GM19025 (cell line): ENCODE measurements around the gene ACAD8.
"Not testable (repeated sequence)": the region's sequence is repeated elsewhere in the genome, so short reads cannot be mapped to it uniquely, and the experiment has no call there.

Experiments used
- ATAC-seq: cut with Tn5 transposase; IDR thresholded peaks from one replicate; pipeline ENCODE4 v1.9.1; 2021; ENCODE audit warnings: mild to moderate bottlenecking, low read depth, moderate library complexity; ENCODE audit not compliant: unreplicated experiment

The ACAD8 gene

DNA sequence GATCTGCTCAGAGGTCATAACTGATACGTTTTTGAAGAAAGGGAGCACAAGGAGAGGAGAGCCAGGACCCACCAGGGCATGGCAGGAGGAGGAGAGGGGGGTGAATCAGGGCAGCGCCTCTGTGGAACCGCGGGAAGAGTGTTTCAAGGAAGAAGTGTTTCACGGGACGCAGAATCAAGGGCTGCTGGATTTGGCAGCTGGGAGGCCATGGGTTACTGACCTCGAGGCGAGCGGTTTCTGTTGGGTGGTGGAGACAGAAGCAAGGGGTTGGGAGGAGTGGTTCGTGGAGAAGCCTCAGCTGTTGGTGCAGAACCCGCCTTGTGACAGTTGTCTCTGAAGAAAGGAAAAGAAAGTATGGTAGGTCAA is 15.8 kb upstream of the ACAD8 start:
- ATAC-seq = no peak

DNA sequence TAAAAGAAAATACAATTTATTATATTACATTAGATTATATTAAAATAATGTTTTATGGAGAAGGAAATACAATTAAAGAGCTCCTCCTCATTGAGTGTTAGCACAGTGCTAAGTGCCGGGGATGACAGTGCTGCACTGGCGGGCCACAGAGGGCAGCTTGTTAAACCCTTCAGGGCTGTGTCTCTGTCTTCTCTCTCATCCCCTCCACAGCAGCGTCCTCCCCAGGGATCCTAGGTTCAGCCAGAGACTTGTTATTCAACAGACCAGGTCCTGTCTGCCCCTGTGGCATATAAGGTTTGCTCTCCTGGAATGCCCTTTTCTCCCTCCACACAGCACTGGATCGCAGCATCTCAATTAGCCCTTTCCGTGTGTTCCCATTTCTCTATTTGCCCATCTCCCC is 14.4 kb upstream of the ACAD8 start:
- no peak for ATAC-seq

DNA sequence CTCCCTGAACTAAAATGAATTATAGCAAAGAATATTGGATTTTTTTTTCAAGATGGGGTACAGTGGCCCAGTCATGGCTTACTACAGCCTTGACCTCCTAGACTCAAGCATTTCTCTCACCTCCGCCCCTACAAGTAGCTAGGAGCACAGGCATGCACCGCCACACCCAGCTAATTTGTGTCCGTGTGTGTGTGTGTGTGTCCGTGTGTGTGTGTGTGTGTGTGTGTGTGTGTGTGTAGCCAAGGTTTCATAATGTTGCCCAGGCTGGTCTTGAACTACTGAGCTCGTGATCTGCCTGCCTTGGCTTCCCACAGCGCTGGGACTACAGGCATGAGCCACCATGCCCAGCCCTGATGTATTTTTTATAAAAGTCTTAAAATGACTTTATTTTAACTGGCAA is 12.8 kb upstream of the ACAD8 start:
- no peak for ATAC-seq

DNA sequence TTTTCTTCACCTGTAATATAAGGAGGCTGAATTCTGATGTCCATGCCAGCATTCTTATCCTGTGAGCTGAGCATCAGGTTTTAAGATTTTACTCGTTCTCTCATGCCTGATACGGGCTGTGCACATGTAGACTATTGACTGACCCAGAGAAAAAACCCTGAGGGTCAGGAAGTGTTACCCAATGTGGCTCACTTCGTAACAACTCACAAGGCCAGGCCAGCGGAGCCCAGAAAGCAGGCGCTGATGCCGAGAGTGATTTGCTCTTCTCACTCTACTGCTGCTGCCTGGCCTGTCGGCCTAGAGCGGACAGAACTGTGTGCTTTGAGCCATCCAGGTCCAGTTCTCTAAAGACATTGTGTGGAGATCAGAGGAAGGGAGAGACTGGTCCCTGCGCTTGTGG is 11.0 kb upstream of the ACAD8 start:
- no peak for ATAC-seq

DNA sequence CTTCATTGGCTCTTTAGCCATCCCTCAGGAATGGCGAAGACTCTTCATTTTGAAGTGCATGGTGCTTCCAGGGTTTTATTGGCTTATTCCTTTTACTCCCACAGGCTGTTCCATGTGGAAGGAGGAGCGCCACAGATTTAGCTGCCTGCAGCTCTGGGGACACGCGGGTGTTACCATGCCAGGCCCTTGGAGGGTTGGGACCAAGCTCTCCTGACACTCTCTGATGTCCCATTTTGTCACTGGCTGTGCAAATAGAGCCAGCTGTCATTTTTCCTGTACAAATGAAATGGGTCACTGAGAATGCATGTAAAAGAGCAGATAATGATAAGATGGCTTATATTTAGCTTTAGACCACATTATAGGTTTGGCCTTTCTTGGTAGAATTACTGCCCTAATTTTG is 9.5 kb upstream of the ACAD8 start:
- no peak for ATAC-seq

DNA sequence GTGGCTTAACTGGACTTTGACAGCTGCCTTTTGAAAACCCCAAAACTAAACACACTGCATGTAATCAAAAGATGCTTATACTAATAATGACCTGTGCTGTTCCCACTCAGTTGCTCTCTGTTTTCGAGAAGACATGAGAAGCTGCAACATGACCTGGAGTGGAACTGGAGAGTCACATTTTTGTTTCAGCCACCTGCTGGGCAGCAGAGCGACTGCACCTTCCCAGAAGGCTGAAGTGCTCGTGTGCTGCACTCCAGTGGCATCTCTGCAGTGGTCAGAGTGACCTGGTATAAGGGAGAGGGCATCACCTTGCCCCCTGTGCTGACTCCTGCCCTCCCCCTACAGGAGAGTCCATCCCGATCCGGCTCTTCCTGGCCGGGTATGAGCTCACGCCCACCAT is 8.8 kb upstream of the ACAD8 start:
- ATAC-seq = peak; percentile 69

DNA sequence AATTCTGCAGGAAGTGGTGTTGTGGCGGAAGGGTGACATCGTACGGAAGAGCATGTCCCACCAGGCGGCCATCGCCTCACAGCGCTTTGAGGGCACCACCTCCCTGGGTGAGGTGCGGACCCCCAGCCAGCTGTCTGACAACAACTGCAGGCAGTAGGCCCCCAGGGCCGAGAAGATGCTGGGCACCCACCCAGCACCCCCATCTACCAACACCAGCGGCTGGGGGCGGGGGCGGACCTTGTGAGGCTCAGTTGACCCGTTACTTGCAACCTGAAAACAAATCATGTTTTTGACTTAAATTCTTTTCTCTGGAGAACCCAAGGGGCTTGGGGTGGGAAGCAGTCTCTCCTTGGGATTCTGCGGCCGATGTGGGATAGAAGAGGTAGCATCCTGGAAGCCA is 7.9 kb upstream of the ACAD8 start:
- no peak for ATAC-seq

DNA sequence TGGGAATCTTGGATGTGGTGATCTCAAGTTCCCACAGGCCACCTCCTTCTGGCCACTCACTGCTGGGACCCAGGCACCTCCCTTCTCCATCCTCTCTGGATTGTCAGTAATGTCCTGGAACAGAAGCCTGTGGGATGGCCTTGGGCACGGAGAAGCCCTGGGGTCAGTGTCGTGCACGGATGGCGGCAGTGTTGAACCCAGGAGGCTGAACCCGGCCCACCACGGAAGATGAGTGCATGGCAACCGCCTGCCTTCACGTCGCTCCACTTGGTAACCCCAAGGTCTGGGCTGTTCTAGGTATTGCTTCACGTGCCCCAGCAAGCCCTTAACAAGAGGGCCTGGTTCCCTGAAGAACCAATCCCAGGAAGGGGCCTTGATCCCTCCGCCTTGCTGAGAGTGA is 7.3 kb upstream of the ACAD8 start:
- no peak for ATAC-seq

DNA sequence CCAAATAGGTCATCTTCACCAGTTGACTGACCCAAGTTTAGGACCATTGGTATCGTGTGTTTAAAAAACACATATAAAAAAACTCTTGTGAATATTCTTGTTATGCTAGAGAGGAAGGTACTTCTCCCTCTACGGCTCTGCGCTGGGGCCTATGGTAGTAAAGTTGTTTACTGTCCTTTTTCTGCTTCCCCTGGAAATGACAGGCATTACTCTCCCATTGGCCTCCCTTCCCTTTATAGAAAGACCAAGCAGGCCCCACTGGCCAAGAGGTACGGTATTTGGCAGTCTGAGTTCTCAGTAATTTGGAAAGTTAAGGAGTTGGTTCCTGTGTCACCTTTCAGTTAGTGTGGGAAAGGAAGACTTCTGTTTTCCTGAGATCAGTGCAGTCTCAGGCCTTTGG is 6.7 kb upstream of the ACAD8 start:
- ATAC-seq = no peak

DNA sequence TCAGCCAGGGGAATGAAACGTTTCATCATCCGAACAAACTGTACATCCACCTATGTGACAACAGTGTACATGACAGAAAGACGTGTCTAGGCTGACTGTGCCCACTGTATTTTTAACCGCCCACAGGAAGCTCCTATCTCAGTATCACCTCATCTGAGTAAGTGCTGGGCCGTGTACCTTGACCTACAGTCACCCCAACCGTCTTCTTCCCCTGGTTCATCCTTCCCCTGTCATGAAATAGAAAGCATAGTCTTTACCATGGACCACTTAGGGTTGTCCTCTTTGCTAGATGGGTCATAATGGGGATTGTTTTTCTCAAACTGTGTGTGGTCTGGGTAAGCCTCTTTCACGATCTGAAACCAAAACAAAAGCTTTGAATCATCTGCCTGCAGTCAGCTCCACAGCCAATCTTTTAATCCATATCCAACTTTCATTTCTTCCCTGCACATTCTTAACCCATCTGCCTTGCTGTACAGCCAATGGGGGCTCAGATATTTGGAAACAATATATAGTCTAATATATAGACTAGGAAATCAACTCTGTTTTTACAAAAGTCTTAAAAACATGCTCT is 4.4 kb upstream of the ACAD8 start:
- ATAC-seq = no peak

DNA sequence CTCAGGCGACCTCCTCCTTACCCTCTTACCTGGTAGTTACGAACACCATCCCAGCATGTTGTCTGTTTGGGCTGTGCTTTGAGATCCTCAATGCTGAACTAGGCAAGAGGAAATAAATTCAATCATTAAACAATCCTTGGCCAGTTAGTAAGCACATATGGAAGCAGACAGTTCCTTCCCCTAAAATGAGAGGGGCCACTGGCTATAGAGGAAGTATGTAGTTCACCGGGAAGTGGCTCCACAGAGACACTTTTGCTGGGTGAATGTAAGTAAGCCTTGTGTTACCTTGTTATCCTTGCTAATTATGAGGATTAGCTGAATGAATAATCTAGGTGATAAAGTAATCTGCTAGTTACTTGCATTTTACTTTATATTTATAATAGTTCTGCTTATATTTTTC is 3.1 kb upstream of the ACAD8 start:
- no peak for ATAC-seq

DNA sequence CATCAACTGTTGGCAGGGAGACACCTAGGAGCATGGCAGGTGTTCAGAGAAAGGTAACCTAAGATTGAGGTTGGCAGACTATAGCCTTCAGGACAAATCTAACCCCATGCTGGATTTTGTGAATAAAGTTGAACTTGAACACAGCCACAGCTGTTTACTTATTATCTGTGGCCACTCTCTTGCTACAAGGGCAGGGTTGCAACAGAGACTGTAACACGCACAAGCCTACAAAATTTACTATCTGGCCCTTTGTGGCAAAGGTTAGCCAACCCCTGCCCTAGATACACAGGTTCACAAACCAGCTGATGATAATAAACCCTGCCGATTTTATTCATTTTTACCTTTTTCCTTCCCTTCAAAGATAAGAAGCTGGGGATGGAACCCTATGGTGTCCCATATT is 2.7 kb upstream of the ACAD8 start:
- ATAC-seq = no peak

DNA sequence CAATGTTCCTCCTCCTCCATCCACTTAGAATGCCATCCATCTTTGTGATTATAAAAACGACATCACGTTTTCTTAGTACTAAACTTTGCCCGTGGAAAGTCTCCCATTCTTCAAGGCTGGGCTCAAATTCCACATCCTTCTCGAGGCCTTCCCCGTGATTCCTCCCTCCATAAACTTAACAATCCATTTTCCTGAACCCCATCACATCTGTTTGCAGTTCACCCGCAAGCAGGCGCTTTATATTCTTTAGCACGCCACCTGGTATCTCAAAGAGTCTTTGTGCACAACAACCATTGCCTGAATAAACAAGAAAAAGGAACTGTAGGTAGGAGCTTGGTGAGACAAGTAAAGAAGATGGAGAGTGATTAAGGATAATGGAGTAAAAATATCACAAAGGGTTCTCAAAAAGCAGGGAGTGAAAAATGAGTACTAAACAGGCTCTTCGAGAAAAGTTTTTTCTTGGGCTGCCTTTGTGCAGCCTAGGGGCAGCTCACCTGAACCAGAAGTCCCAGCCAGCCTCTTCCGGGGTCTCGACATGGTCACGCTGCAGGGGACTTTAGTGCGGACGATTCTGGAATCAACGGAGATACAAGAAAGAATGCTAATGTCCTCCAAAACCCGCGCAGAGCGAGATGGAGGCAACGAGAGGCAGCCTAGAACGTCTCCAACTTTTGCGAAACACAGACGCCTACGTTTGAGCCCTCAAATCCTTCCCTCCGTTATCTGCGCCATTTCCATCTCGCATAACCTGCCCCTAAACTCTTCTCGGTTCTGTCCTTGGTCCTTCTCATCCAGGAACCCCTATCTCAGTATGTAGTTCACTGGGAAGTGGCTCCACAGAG is 801 bp upstream of the ACAD8 start:
- no peak for ATAC-seq

DNA sequence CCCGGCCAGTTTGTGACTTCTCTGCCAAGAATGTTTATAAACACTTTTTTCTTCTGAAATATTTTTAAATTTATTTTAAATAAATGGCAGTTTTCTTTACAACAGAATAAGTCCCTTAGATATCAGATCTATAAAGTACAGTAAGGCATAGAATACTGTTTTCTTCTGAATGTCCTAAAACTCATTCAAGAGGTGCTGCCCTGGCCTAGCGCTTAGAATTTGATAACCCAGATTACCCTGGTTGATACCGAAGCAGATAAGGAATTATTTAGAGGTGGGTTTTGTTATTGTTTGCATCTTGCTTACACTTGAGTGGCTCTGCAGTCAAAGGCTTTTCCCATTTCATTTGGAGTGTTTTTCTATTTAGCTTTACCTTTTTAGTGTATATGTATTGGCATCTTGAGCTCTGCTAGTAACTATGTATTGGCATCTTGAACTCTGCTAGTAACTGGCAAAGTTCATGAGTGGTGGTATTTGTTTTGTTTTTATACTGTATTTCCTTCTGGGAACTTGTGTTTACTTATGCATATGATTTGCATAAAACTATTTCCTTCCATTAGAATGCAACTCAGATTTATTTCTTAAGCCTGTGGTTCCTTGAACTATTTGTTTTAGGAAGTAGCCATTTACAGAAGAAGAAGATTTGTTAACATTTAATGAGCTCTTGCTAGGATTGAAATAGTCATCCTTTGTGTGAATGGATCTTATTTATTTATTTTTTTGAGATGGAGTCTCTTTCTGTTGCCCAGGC is 1.2 kb downstream of the ACAD8 start:
- no peak for ATAC-seq

DNA sequence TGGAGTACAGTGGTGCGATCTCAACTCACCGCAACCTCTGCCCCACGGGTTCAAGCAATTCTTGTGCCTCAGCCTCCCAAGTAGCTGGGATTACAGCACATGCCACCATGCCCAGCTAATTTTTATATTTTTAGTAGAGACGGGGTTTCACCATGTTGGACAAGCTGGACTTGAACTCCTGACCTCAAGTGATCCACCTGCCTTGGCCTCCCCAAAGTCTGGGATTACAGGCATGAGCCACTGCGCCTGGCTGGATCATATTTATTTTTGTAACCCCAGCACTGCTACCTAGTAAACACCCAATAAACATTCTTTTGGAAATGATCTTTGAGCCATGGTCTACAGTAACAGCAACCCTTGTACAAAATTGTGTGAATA is 1.8 kb downstream of the ACAD8 start:
- not testable (repeated sequence) for ATAC-seq

DNA sequence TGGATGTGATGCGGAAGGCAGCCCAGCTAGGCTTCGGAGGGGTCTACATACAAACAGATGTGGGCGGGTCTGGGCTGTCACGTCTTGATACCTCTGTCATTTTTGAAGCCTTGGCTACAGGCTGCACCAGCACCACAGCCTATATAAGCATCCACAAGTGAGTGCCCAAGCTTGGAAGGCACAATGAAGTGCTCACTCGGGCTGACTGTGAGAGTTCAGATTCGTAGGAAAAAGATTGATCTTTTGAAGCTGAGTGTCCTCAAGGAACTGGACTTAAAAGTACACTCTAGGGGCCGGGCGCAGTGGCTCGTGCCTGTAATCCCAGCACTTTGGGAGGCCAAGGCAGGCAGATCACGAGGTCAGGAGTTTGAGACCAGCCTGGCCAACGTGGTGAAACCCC is 3.7 kb downstream of the ACAD8 start:
- ATAC-seq = no peak

DNA sequence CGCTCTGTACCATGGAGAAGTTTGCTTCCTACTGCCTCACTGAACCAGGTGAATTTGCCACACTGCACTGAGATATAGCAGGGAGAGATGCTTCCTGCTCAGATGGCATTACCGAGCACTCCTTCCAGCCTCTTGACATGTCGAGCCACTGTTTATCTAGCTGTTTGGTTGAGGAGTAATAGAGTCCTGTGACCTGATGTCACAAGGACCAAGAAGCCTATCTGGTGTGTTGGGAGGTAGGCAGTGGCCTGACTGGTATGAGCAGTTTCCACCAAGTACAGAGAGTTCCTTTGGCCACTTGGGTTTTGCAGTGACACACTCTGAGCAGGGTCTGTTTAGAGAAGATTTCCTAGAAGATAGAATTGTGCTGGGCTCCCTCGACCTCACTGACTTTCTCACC is 5.2 kb downstream of the ACAD8 start:
- no peak for ATAC-seq

DNA sequence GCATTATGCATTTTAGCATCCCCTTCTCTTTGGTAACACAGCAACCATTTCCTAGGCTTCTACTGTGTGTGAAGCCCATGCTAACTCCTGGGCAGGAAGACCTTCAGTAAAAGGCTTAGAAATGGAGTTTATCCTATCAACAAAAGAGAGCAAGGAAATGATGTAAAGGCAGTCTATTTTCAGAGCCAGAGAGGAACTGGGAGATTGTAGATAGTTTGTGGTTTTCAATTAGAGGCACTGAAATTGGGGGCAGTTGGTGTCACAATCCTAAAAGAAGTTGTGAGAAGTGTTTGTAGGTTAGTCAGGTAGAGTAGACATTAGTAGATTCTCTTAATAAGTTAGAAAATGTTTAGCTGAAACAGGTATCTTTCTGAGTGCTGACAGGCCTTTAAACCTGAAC is 7.1 kb downstream of the ACAD8 start:
- ATAC-seq = no peak

DNA sequence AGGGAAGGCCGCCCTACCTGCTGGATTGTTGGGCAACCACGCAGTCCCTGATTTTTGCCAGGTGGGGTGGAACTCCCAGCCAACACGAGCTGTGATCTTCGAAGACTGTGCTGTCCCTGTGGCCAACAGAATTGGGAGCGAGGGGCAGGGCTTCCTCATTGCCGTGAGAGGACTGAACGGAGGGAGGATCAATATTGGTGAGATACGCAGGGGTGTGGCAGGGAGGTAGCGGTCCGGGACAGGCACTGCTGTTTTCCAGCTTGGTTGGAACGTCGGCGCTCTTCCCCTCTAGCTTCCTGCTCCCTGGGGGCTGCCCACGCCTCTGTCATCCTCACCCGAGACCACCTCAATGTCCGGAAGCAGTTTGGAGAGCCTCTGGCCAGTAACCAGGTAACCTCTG is 7.6 kb downstream of the ACAD8 start:
- ATAC-seq = no peak

DNA sequence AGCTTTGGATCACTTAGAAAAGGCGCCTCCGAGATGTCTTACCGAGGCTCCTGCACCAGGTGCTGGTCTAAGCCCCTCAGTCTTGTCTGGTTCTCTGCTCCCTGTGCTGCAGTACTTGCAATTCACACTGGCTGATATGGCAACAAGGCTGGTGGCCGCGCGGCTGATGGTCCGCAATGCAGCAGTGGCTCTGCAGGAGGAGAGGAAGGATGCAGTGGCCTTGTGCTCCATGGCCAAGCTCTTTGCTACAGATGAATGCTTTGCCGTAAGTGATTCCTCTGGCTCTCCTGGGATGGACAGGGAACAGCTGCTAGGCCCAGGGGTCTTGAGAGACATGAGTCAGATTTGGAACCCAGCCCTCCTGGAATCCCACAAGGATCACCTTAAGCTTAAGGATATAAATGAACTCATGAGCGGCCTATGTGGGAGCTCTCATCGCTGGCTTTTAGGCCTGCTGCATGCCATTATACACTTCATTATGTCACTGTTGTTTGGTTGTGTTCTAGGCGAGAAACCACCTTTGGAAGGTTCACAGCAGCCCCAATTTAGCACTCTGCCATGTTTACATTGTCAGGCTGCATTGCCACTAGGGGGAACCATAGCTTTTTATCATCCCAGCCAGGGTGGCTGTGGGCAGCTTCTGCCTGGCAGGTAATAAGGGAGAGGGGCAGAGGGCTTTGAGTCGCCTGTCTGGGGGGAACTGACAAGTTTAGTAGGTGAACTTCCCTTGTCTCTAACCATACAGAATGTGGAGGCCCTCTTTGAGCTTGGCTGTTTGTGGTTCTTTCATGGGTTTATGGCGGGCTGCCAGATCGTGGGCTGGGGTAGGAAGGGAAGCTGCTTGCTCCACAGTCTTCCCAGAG is 8.5 kb downstream of the ACAD8 start:
- ATAC-seq = no peak
